BJ (cell line): ENCODE results near the gene METTL17. TPM values are rescaled to one million over a fixed set of nuclear protein-coding genes. Genes with fewer than 3 reads are reported as not detected.
"Not testable (repeated sequence)": the region's sequence is repeated elsewhere in the genome, so short reads cannot be mapped to it uniquely, and the experiment has no call there.

Source experiments
- CTCF ChIA-PET: fragments of 350-600 bp; formaldehyde crosslinking; extraction: SDS; loops from one replicate; lab custom pipeline; 2021; ENCODE audit warnings: antibody characterized with exemption, inconsistent platforms; lab: Yijun Ruan, JAX
- POLR2A ChIA-PET: fragments of 300-600 bp; sonication (Branson Sonifier 250); formaldehyde crosslinking; extraction: SDS; loops from one replicate; lab custom pipeline; 2021; ENCODE audit warnings: antibody characterized with exemption; lab: Charles Lee
- DNase-seq: peaks from one replicate; pipeline ENCODE4 v3.0.0-alpha.2; 2011; ENCODE audit warnings: low read depth
- H3K27me3 ChIP-seq: 2 replicates; pipeline ENCODE4 v1.6.0; 2011; ENCODE audit warnings: low read length; ENCODE audit not compliant: control insufficient read depth, insufficient read depth
- H3K36me3 ChIP-seq: 2 replicates; pipeline ENCODE4 v1.5.1; 2011; ENCODE audit warnings: low read length; ENCODE audit not compliant: control insufficient read depth, insufficient read depth
- H3K4me3 ChIP-seq: 2 replicates; pipeline ENCODE4 v1.5.1; 2011; ENCODE audit warnings: low read depth, mild to moderate bottlenecking, control low read depth, low read length
- polyA plus RNA-seq: library from polyadenylated mRNA; depleted of rRNA; stranded (reverse); fragments of >200 nt; gene quantifications from 2 replicates; pipeline ENCODE4 v1.2.3, GENCODE V29; 2011
- TF ChIP-seq, protein P1 (sequence below): IDR thresholded peaks from 2 replicates; pipeline ENCODE4 v1.5.1; 2011; ENCODE audit warnings: low read depth, mild to moderate bottlenecking, control low read depth, inconsistent platforms, low read length, moderate library complexity; ENCODE audit not compliant: insufficient read depth

METTL17 gene
- polyA plus RNA-seq, 1 experiment = 56.2 TPM

DNA sequence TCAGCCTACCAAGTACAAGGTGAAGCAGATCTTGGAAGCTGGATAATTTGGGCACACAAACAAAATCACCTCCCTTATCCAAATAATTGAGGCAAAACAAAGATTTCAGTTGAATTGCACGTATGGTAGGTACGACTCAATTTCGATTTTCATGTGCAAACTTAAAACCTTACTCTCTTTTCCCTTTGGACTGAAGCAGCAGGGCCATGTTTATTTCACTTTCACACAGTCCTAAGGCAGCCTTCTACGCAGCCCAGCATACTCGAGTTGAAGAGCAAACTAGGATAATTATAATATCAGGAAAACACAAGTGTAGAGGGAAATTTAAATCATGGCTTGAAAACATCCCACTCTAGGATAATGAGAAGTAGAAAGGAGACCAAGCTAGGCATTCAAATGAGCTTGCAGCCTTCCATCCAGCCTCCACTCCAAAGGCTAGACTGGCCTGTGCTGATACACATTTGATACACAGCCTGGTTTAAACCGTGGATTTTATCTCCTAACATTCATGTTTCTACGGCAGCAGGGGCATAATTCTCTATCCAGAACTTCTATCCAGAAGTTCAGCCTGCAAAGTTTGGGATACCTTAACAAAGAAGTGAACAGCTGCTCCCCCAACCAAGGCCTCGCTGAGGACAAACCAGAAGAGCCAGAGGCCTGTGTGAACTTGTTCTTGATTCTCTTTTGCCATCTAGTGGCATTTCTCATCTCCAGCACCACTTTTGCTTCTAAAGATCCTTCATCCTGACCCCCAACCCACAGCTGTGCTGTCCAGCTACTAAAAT is 50.0 kb downstream of the METTL17 start:
- ChIA-PET CTCF (interaction anchor here (0.8 to 6.9 kb wide), 27 partner anchors 9 to 184 kb away, joined by 3 to 202 read pairs (median 6); partner anchors contain the start of genes ARHGEF40, RNASE8, SLC39A2 and TPPP2), POLR2A (interaction anchor here (1.0 kb wide), 1 partner anchor 25 kb away, joined by 3 read pairs; no protein-coding TSS in a partner anchor)
- peaks cover 6% of the 10 kb centered on the region for H3K27me3 ChIP-seq
- TF ChIP-seq, protein P1, sequence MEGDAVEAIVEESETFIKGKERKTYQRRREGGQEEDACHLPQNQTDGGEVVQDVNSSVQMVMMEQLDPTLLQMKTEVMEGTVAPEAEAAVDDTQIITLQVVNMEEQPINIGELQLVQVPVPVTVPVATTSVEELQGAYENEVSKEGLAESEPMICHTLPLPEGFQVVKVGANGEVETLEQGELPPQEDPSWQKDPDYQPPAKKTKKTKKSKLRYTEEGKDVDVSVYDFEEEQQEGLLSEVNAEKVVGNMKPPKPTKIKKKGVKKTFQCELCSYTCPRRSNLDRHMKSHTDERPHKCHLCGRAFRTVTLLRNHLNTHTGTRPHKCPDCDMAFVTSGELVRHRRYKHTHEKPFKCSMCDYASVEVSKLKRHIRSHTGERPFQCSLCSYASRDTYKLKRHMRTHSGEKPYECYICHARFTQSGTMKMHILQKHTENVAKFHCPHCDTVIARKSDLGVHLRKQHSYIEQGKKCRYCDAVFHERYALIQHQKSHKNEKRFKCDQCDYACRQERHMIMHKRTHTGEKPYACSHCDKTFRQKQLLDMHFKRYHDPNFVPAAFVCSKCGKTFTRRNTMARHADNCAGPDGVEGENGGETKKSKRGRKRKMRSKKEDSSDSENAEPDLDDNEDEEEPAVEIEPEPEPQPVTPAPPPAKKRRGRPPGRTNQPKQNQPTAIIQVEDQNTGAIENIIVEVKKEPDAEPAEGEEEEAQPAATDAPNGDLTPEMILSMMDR = peak; percentile 59
- no peak overlapping the region for H3K4me3 ChIP-seq
- no peak for DNase-seq
- H3K36me3 ChIP-seq = no peaks in the 10 kb centered on the region

DNA sequence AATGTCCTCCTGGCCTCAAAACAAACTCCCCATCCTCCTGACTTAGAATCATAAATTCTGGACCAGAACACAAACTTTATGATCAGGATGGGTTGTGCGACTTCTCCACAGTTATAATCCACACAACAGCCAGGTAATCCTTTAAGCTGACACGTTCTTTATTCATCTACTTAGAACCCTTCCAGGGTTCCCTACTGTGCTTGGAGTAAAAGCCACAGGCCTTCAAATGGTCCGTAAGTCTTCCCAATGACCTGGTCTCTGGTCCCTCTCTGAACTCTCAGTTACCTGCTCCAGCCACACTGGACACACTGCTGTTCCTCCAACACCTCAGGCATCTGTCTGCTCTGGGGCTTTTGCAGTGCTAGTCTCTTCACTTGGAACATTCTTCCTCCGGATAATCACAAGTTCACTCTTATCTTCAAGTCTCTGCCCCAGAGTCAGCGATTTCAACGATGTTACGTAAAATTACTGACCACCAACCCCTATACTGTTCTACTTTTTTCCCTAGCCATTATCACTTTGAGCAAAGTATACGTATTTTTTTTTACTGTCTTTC is 50.7 kb downstream of the METTL17 start:
- ChIA-PET POLR2A (interaction anchor here (1.0 kb wide), 1 partner anchor 26 kb away, joined by 3 read pairs; no protein-coding TSS in a partner anchor), CTCF (interaction anchor here (0.8 to 6.9 kb wide), 26 partner anchors 10 to 184 kb away, joined by 3 to 202 read pairs (median 6); partner anchors contain the start of genes ARHGEF40, RNASE8, SLC39A2 and TPPP2)
- H3K27me3 ChIP-seq = peaks cover 7% of the 10 kb centered on the region
- TF ChIP-seq, protein P1 = no peak
- H3K4me3 ChIP-seq = no peak overlapping the region
- no peak for DNase-seq
- H3K36me3 ChIP-seq = no peaks in the 10 kb centered on the region

DNA sequence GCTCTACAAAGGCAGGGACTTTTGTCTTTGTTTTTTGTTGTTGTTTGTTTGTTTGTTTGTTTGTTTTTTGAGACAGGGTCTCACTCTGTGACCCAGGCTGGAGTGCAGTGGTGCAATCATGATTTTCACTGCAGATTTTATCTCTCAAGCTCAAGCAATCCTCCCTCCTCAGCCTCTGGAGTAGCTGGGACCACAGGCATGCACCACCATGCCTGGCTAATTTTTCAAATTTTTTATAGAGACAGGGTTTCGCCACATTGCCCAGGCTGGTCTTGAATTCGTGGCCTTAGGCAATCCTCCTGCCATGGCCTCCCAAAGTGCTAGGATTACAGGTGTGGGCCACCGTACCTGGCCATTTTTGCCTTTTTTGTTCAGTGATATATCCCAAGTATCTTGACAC is 51.2 kb downstream of the METTL17 start:
- DNase-seq, H3K27me3 ChIP-seq, H3K4me3 ChIP-seq, H3K36me3 ChIP-seq: not testable (repeated sequence)
- CTCF ChIA-PET = interaction anchor here (1.3 to 6.9 kb wide), 19 partner anchors 10 to 183 kb away, joined by 4 to 202 read pairs (median 8); partner anchors contain the start of genes ARHGEF40, RNASE8 and TPPP2
- POLR2A ChIA-PET = interaction anchor here (0.6 kb wide), 1 partner anchor 31 kb away, joined by 19 read pairs; no protein-coding TSS in a partner anchor

DNA sequence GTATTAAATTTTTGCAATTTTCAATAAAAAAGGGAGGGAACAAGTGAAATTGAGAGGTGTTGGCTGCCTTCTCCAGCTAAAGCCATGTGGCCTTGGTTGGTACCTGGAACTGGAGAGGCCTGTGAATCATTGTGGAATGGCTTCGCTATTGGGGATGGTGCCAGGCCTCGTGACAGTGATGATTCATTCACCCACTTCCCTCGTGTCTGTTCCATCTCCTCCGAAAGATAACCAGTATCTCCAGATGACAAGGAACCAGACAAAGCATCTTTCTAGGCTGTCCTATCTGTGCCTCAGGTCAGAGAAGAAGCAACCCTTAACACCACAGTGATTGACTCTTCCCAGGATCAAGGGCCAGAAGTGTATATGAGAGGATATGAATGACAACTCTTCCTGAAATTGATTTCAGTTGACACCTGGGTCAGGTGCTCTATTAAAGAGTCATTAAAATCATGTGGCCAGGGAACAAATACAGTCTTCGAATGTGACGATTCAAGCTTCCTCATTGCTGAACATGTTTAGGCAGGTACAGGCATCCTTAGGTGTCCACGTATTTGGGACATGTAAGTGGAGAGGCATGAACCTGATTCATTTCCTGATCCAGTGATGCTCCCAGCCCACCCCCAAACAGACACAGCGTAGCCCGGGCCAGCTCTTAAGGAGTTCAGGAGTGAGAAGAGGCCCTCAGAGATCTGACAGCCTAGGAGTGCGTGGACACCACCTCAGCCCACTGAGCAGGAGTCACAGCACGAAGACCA is 52.1 kb downstream of the METTL17 start, which contains the start of gene RNASE7:
TSS of gene RNASE7 (plus strand) at position 687 of the 758 bp plus-strand sequence. CDS start 631 bp downstream, outside the sequence.
- H3K36me3 ChIP-seq = no peaks in the 10 kb centered on the region
- H3K27me3 ChIP-seq = peaks cover 5% of the 10 kb centered on the region; the same call in 1 of the 2 replicates
- TF ChIP-seq, protein P1 = no peak
- DNase-seq = no peak
- ChIA-PET CTCF (interaction anchor here (0.8 to 6.9 kb wide), 9 partner anchors 8 to 183 kb away, joined by 3 to 202 read pairs (median 9); partner anchors contain the start of gene RNASE8), POLR2A (interaction anchor here (0.6 kb wide), 1 partner anchor 30 kb away, joined by 19 read pairs; no protein-coding TSS in a partner anchor)
- H3K4me3 ChIP-seq = no peak within 1 kb of the TSS

DNA sequence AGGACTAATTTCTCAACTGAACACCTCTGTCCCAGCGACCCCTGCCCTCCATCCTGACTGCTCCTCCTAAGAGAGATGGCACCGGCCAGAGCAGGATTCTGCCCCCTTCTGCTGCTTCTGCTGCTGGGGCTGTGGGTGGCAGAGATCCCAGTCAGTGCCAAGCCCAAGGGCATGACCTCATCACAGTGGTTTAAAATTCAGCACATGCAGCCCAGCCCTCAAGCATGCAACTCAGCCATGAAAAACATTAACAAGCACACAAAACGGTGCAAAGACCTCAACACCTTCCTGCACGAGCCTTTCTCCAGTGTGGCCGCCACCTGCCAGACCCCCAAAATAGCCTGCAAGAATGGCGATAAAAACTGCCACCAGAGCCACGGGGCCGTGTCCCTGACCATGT is 53.1 kb downstream of the METTL17 start:
- H3K27me3 ChIP-seq = peaks cover 3% of the 10 kb centered on the region; the same call in 1 of the 2 replicates
- ChIA-PET POLR2A (no interaction called here), CTCF (interaction anchor here (0.6 to 6.9 kb wide), 7 partner anchors 19 to 60 kb away, joined by 3 to 202 read pairs (median 4); partner anchors contain the start of gene ARHGEF40)
- H3K4me3 ChIP-seq = no peak overlapping the region
- TF ChIP-seq, protein P1 = no peak
- no peak for DNase-seq
- H3K36me3 ChIP-seq = no peaks in the 10 kb centered on the region
